ENCODE results near the gene IFIT2. TPM values are rescaled to one million over a fixed set of nuclear protein-coding genes. Genes with fewer than 3 reads are reported as not detected.

The IFIT2 gene
- total RNA-seq, 1 donor from 2014 or later: not detected

DNA sequence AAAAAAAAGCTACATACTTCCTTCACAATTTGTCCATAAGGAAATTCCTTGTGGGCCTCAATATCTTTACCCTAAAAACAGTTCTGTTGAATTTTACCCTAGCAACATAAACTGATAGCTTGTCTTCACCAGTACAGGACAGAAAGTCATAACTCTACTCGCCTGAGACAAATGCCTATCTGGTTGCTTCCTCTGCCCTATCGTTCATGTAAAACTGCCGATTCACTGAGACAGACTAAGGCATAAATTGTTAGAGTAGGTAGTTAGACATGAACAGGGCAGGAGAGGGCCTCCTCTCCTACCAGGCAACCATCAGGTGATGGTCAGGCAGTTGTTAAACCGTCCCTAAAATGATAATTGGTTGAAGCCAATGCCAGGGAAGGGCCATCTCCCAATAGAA, 51.0 kb downstream of the IFIT2 start:
- Mint-ChIP-seq H3K4me1 (ENCODE audit: low read depth, unreplicated experiment) (peaks cover 3% of the 10 kb centered on the region), H3K27me3 (ENCODE audit: unreplicated experiment) (peaks cover 2% of the 10 kb centered on the region), H3K27ac (ENCODE audit: unreplicated experiment) (no peak overlapping the region), H3K36me3 (ENCODE audit: unreplicated experiment) (no peaks in the 10 kb centered on the region), H3K4me3 (ENCODE audit: unreplicated experiment) (no peak overlapping the region), H3K9me3 (ENCODE audit: unreplicated experiment) (no peaks in the 10 kb centered on the region)
- no peak for TF ChIP-seq CTCF (IDR thresholded peaks at IDR 0.05; ENCODE audit: partially characterized antibody, unreplicated experiment)
- no peak for DNase-seq

- Mint-ChIP-seq H3K27ac (ENCODE audit: unreplicated experiment) (no peak overlapping the region), H3K27me3 (ENCODE audit: unreplicated experiment) (peaks cover 2% of the 10 kb centered on the region), H3K4me3 (ENCODE audit: unreplicated experiment) (no peak overlapping the region), H3K36me3 (ENCODE audit: unreplicated experiment) (no peaks in the 10 kb centered on the region), H3K9me3 (ENCODE audit: unreplicated experiment) (no peaks in the 10 kb centered on the region), H3K4me1 (ENCODE audit: low read depth, unreplicated experiment) (peaks cover 3% of the 10 kb centered on the region)
- TF ChIP-seq CTCF (IDR thresholded peaks at IDR 0.05; ENCODE audit: partially characterized antibody, unreplicated experiment): no peak
- DNase-seq: no peak
Observed at GRCh38 chr10:89355394-89355931, 53.6 kb downstream of the IFIT2 start.

DNA sequence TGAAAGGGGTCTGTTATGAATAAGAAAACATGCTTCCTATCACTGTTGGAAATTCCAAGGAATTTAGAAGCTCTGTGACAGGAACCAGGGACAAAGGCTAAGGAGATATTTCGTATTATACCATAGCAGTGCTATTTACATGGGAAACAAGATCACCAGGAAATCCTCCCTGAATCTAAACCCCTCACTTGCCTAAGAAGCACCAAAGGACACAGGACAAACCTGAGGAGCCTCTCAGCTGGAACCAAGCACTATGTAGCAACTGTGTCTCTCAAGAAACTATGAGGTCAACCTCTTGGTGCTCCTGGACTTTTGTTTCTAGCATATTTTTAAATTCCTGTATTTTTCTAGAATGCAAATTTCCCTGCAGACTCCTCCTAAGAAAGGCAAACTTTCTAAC, 55.2 kb downstream of the IFIT2 start:
- Mint-ChIP-seq H3K36me3 (ENCODE audit: unreplicated experiment) (no peaks in the 10 kb centered on the region), H3K4me3 (ENCODE audit: unreplicated experiment) (no peak overlapping the region), H3K9me3 (ENCODE audit: unreplicated experiment) (no peaks in the 10 kb centered on the region), H3K27ac (ENCODE audit: unreplicated experiment) (no peak overlapping the region), H3K4me1 (ENCODE audit: low read depth, unreplicated experiment) (peaks cover under 1% of the 10 kb centered on the region), H3K27me3 (ENCODE audit: unreplicated experiment) (peaks cover under 1% of the 10 kb centered on the region)
- TF ChIP-seq CTCF (IDR thresholded peaks at IDR 0.05; ENCODE audit: partially characterized antibody, unreplicated experiment): no peak
- DNase-seq: no peak

DNA sequence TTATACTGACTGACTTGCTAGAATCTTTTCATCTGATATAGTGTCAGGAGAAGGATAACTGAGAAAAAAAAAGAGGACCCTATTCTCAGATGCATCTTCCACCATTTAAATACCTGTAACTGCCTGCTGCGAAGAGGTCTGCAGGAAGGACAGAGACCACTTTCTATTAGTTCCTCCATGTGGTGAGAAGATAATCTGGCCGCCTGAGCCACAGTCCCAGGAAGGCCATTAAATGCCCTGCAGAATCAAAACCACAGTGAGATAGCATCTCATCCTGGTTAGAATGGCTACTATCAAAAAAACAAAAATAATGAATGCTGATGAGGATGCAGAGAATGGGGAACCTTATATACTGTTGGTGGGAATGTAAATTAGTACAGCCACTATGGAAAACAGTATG, 56.1 kb downstream of the IFIT2 start:
- Mint-ChIP-seq H3K36me3 (ENCODE audit: unreplicated experiment) (no peaks in the 10 kb centered on the region), H3K27ac (ENCODE audit: unreplicated experiment) (no peak overlapping the region), H3K9me3 (ENCODE audit: unreplicated experiment) (no peaks in the 10 kb centered on the region), H3K4me3 (ENCODE audit: unreplicated experiment) (no peak overlapping the region), H3K4me1 (ENCODE audit: low read depth, unreplicated experiment) (no peaks in the 10 kb centered on the region), H3K27me3 (ENCODE audit: unreplicated experiment) (no peaks in the 10 kb centered on the region)
- no peak for DNase-seq
- no peak for TF ChIP-seq CTCF (IDR thresholded peaks at IDR 0.05; ENCODE audit: partially characterized antibody, unreplicated experiment)

Other genes starting within 250 kb of the IFIT2 start
- gene CH25H, start 94.7 kb upstream of the IFIT2 start, total RNA-seq (ENCODE audit: unreplicated experiment): 0.25 TPM
- 22.0 TPM for gene LIPA, start 50.3 kb upstream of the IFIT2 start, total RNA-seq (ENCODE audit: unreplicated experiment)
- gene IFIT3, start 26.0 kb downstream of the IFIT2 start, total RNA-seq (ENCODE audit: unreplicated experiment): not detected
- not detected for gene IFIT1B, start 76.0 kb downstream of the IFIT2 start, total RNA-seq (ENCODE audit: unreplicated experiment)
- not detected for gene IFIT1, start 90.6 kb downstream of the IFIT2 start, total RNA-seq (ENCODE audit: unreplicated experiment)
- 5.1 TPM for gene IFIT5, start 112.5 kb downstream of the IFIT2 start, total RNA-seq (ENCODE audit: unreplicated experiment)
- gene SLC16A12, start 233.5 kb downstream of the IFIT2 start, total RNA-seq (ENCODE audit: unreplicated experiment): not detected